ENCODE measurements around the gene ANKRD29.
"Not testable (repeated sequence)": the region's sequence is repeated elsewhere in the genome, so short reads cannot be mapped to it uniquely, and the experiment has no call there.

The ANKRD29 gene

DNA sequence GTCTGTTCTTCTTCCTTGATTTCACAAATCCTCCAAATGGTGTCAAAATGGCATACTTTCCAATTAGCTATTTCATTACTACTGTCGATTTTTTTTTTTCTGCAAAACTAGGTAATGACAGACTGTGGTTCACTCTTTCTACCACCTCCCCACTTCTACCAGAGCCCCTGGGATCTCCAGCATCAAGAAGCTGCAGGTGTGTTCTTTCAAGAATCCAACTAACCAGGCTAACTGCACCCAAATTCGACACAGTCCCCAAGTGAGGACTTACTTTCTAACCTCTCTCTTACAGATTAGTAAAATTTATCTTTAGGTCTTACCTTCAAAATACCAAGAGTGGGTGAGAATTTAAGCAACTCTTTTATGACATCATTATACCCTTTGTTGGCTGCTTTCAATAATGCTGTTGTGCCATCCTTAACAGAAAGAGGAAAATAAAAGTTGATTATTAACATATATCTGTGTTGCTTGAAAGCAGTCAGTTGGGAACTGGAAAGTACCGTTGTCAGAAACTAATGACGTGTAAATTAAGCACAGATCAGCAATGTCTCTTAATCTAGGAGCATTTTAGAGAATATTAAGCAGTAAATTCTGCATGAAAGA, 45.2 kb downstream of the ANKRD29 start:
- Histone ChIP-seq H3K9me3 (ENCODE audit: severe bottlenecking) (no peaks in the 10 kb centered on the region), H3K4me1 (ENCODE audit: insufficient read depth, poor library complexity, severe bottlenecking) (no peaks in the 10 kb centered on the region), H3K27me3 (ENCODE audit: insufficient read depth, poor library complexity, severe bottlenecking) (no peaks in the 10 kb centered on the region), H3K4me3 (ENCODE audit: severe bottlenecking) (no peak overlapping the region), H3K36me3 (ENCODE audit: low read depth) (no peaks in the 10 kb centered on the region), H3K27ac (ENCODE audit: poor library complexity, severe bottlenecking) (no peak overlapping the region)
- DNase-seq (ENCODE audit: low spot score) (no peak), ATAC-seq (ENCODE audit: low read depth) (no peak)
- TF ChIP-seq, protein P1, sequence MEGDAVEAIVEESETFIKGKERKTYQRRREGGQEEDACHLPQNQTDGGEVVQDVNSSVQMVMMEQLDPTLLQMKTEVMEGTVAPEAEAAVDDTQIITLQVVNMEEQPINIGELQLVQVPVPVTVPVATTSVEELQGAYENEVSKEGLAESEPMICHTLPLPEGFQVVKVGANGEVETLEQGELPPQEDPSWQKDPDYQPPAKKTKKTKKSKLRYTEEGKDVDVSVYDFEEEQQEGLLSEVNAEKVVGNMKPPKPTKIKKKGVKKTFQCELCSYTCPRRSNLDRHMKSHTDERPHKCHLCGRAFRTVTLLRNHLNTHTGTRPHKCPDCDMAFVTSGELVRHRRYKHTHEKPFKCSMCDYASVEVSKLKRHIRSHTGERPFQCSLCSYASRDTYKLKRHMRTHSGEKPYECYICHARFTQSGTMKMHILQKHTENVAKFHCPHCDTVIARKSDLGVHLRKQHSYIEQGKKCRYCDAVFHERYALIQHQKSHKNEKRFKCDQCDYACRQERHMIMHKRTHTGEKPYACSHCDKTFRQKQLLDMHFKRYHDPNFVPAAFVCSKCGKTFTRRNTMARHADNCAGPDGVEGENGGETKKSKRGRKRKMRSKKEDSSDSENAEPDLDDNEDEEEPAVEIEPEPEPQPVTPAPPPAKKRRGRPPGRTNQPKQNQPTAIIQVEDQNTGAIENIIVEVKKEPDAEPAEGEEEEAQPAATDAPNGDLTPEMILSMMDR (IDR thresholded peaks at IDR 0.05; ENCODE audit: poor library complexity, severe bottlenecking): no peak

GRCh38 chr18:23616258-23616657, 46.5 kb downstream of the ANKRD29 start:
- TF ChIP-seq, protein P1 (IDR thresholded peaks at IDR 0.05; ENCODE audit: poor library complexity, severe bottlenecking): no peak
- no peak for DNase-seq (ENCODE audit: low spot score)
- no peaks in the 10 kb centered on the region for H3K36me3 ChIP-seq (ENCODE audit: low read depth)
- H3K27ac ChIP-seq (ENCODE audit: poor library complexity, severe bottlenecking): no peak overlapping the region
- no peaks in the 10 kb centered on the region for H3K9me3 ChIP-seq (ENCODE audit: severe bottlenecking)
- H3K4me1 ChIP-seq (ENCODE audit: insufficient read depth, poor library complexity, severe bottlenecking): no peaks in the 10 kb centered on the region
- no peaks in the 10 kb centered on the region for H3K27me3 ChIP-seq (ENCODE audit: insufficient read depth, poor library complexity, severe bottlenecking)
- H3K4me3 ChIP-seq (ENCODE audit: severe bottlenecking): no peak overlapping the region
- no peak for ATAC-seq (ENCODE audit: low read depth)

DNA sequence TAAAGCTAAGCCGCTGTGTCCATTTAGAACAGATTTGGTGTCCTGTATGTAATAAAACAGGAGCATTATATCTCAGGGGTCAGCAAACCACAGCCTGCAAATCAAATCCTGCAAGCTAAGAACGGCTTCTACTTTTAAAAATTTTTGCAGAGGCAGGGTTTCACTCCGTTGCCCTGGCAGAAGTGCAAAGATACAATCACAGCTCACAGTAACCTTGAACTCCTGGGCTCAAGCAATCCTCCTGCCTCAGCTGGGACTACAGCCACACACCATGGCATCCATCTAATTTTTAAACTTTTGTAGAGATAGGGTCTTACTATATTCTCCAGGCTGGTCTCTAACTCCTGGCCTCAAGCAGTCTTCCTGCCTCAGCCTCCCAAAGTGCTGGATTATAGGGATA, 47.8 kb downstream of the ANKRD29 start:
- DNase-seq (ENCODE audit: low spot score): no peak
- Histone ChIP-seq H3K27ac (ENCODE audit: poor library complexity, severe bottlenecking) (no peak overlapping the region), H3K4me3 (ENCODE audit: severe bottlenecking) (no peak overlapping the region), H3K27me3 (ENCODE audit: insufficient read depth, poor library complexity, severe bottlenecking) (no peaks in the 10 kb centered on the region), H3K9me3 (ENCODE audit: severe bottlenecking) (no peaks in the 10 kb centered on the region), H3K36me3 (ENCODE audit: low read depth) (no peaks in the 10 kb centered on the region), H3K4me1 (ENCODE audit: insufficient read depth, poor library complexity, severe bottlenecking) (no peaks in the 10 kb centered on the region)
- TF ChIP-seq, protein P1 (IDR thresholded peaks at IDR 0.05; ENCODE audit: poor library complexity, severe bottlenecking): no peak
- ATAC-seq (ENCODE audit: low read depth): no peak

DNA sequence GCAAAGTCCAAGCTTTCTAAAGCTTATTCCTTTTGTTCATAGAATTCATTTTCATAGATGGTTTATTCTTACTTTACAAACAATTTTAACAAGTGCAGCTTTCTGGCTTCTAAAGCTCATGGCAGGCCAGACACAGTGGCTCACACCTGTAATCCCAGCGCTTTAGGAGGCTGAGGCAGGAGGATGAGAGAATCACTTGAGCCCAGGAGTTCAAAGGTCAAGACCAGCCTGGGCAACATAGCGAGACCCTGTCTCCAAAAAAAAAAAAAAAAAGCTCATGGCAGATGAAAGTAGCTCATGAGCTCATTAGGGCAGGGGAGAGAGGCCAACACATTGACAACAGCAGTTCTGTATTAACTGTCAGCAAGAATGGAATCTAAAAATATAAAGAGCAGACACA, 48.3 kb downstream of the ANKRD29 start:
- TF ChIP-seq, protein P1 (IDR thresholded peaks at IDR 0.05; ENCODE audit: poor library complexity, severe bottlenecking): no peak
- no peak for ATAC-seq (ENCODE audit: low read depth)
- DNase-seq (ENCODE audit: low spot score): no peak
- no peaks in the 10 kb centered on the region for H3K4me1 ChIP-seq (ENCODE audit: insufficient read depth, poor library complexity, severe bottlenecking)
- no peak overlapping the region for H3K4me3 ChIP-seq (ENCODE audit: severe bottlenecking)
- H3K27ac ChIP-seq (ENCODE audit: poor library complexity, severe bottlenecking): no peak overlapping the region
- no peaks in the 10 kb centered on the region for H3K9me3 ChIP-seq (ENCODE audit: severe bottlenecking)
- no peaks in the 10 kb centered on the region for H3K36me3 ChIP-seq (ENCODE audit: low read depth)
- no peaks in the 10 kb centered on the region for H3K27me3 ChIP-seq (ENCODE audit: insufficient read depth, poor library complexity, severe bottlenecking)

DNA sequence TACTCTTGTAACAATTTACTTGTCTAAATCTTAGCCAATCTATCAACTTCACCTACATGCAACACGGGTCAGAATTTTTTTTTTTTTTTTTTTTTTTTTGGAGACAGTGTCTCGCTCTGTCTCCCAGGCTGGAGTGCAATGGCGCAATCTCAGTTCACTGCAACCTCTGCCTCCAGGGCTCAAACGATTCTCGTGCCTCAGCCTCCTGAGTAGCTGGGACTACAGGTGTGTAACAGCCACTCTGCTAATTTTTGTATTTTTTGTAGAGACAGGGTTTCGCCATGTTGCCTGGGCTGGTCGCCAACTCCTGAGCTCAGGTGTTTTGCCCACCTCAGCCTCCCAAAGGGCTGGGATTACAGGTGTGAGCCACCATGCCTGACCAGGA, 49.6 kb downstream of the ANKRD29 start:
- not testable (repeated sequence) for H3K4me1 ChIP-seq (ENCODE audit: insufficient read depth, poor library complexity, severe bottlenecking); H3K27me3 ChIP-seq (ENCODE audit: insufficient read depth, poor library complexity, severe bottlenecking); H3K9me3 ChIP-seq (ENCODE audit: severe bottlenecking); H3K27ac ChIP-seq (ENCODE audit: poor library complexity, severe bottlenecking); H3K36me3 ChIP-seq (ENCODE audit: low read depth); DNase-seq (ENCODE audit: low spot score); H3K4me3 ChIP-seq (ENCODE audit: severe bottlenecking); ATAC-seq (ENCODE audit: low read depth)

All from RWPE2 (cell line).